Astrocyte (in vitro differentiated cells and primary cell): ENCODE results near the gene DGKB. TPM values are rescaled to one million over a fixed set of nuclear protein-coding genes. Genes with fewer than 3 reads are reported as not detected.

Experiments used
- DNase-seq: peaks from one replicate; pipeline ENCODE4 v3.0.0-alpha.2; 2010; ENCODE audit warnings: low read depth
- FAIRE-seq: peaks from 2 replicates; lab custom pipeline; 2011; peaks lifted over from hg19 to GRCh38; lab: Jason Lieb, UNC
- H2AFZ ChIP-seq: 2 replicates; pipeline ENCODE4 v1.6.0; 2012; ENCODE audit warnings: low read depth, low read length, inconsistent platforms
- H3K27ac ChIP-seq: 2 replicates; pipeline ENCODE4 v1.5.1; 2011; ENCODE audit warnings: low read depth, low read length, inconsistent platforms
- H3K27me3 ChIP-seq: 2 replicates; pipeline ENCODE4 v1.6.0; 2011; ENCODE audit warnings: low read length, inconsistent platforms; ENCODE audit not compliant: insufficient read depth
- H3K36me3 ChIP-seq: 2 replicates; pipeline ENCODE4 v1.5.1; 2011; ENCODE audit warnings: low read length, inconsistent platforms; ENCODE audit not compliant: insufficient read depth
- H3K4me1 ChIP-seq: 2 replicates; pipeline ENCODE4 v1.5.1; 2011; ENCODE audit warnings: low read length, inconsistent platforms; ENCODE audit not compliant: insufficient read depth
- H3K4me2 ChIP-seq: 2 replicates; pipeline ENCODE4 v1.6.0; 2012; ENCODE audit warnings: low read length, inconsistent platforms
- H3K4me3 ChIP-seq: 2 replicates; pipeline ENCODE4 v1.5.1; 2011; ENCODE audit warnings: low read depth, mild to moderate bottlenecking, low read length, inconsistent platforms; ENCODE audit not compliant: insufficient read depth
- H3K79me2 ChIP-seq: 2 replicates; pipeline ENCODE4 v1.6.0; 2012; ENCODE audit warnings: mild to moderate bottlenecking, low read length, inconsistent platforms; ENCODE audit not compliant: insufficient read depth
- H3K9ac ChIP-seq: 2 replicates; pipeline ENCODE4 v1.6.0; 2012; ENCODE audit warnings: mild to moderate bottlenecking, low read length, inconsistent platforms
- H3K9me3 ChIP-seq: 2 replicates; pipeline ENCODE4 v1.5.1; 2012; ENCODE audit warnings: low read depth, mild to moderate bottlenecking, low read length, inconsistent platforms; ENCODE audit not compliant: insufficient read depth
- H4K20me1 ChIP-seq: 2 replicates; pipeline ENCODE4 v1.6.0; 2012; ENCODE audit warnings: low read length, inconsistent platforms; ENCODE audit not compliant: insufficient read depth
- H3K27ac Mint-ChIP-seq: one replicate; pipeline ENCODE4 v1.8.0; 2021; ENCODE audit warnings: mild to moderate bottlenecking, mixed read lengths; ENCODE audit not compliant: unreplicated experiment
- H3K27me3 Mint-ChIP-seq: one replicate; pipeline ENCODE4 v1.8.0; 2021; ENCODE audit warnings: low read depth, mixed read lengths; ENCODE audit not compliant: unreplicated experiment
- H3K36me3 Mint-ChIP-seq: one replicate; pipeline ENCODE4 v1.8.0; 2021; ENCODE audit warnings: low read depth, mixed read lengths; ENCODE audit not compliant: unreplicated experiment
- H3K4me1 Mint-ChIP-seq: one replicate; pipeline ENCODE4 v1.8.0; 2021; ENCODE audit warnings: low read depth, mixed read lengths; ENCODE audit not compliant: unreplicated experiment
- H3K4me3 Mint-ChIP-seq: one replicate; pipeline ENCODE4 v1.8.0; 2021; ENCODE audit warnings: mild to moderate bottlenecking, moderate library complexity, mixed read lengths; ENCODE audit not compliant: unreplicated experiment
- H3K9me3 Mint-ChIP-seq: one replicate; pipeline ENCODE4 v1.8.0; 2021; ENCODE audit warnings: mild to moderate bottlenecking, mixed read lengths; ENCODE audit not compliant: unreplicated experiment
- CTCF ChIP-seq: IDR thresholded peaks from 2 replicates; pipeline ENCODE4 v1.5.1; 2011; ENCODE audit warnings: low read depth, mild to moderate bottlenecking, inconsistent platforms, low read length, moderate library complexity; ENCODE audit not compliant: insufficient read depth
- EZH2 ChIP-seq: IDR thresholded peaks from 2 replicates; pipeline ENCODE4 v1.6.1; 2012; ENCODE audit warnings: mild to moderate bottlenecking, low read length, inconsistent platforms; ENCODE audit not compliant: insufficient read depth
- total RNA-seq: library from RNA; stranded (reverse); gene quantifications from 2 replicates; pipeline ENCODE4 v1.2.1, GENCODE V29; 2021

DGKB gene
- total RNA-seq, 1 donor from 2014 or later: 0.39 TPM

DNA sequence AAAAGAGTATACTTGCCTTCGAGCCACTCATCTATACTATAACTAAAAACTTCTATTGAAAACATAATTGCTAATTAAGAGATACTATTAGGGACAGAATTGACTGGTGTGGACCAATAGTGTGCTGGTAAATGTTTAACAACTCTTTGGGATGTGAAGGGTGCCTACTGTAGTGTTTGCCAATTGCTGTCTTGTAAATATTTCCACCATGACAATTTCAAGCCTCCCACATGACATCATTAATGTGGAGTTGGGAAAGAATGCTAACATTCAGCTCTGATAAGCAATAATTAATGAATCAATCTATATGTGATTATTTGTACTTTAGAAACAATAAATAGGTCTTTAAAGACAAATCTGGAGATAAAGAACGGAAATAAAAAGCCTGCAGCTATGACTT is 136.8 kb downstream of the DGKB start:
- TF ChIP-seq EZH2: no peak
- TF ChIP-seq CTCF: no peak
- Histone ChIP-seq H3K9ac (no peak overlapping the region), H3K27ac (no peak overlapping the region), H3K36me3 (no peaks in the 10 kb centered on the region), H3K4me2 (no peak overlapping the region), H4K20me1 (no peaks in the 10 kb centered on the region), H3K27me3 (no peaks in the 10 kb centered on the region), H3K9me3 (no peaks in the 10 kb centered on the region), H2AFZ (no peak overlapping the region), H3K4me1 (peaks cover 10% of the 10 kb centered on the region), H3K4me3 (no peak overlapping the region), H3K79me2 (no peaks in the 10 kb centered on the region)
- H3K4me1 Mint-ChIP-seq: peaks cover 16% of the 10 kb centered on the region
- H3K4me3 Mint-ChIP-seq: no peak overlapping the region
- DNase-seq (no peak), FAIRE-seq (no peak)
- no peaks in the 10 kb centered on the region for H3K9me3 Mint-ChIP-seq
- H3K27me3 Mint-ChIP-seq: no peaks in the 10 kb centered on the region
- H3K36me3 Mint-ChIP-seq: no peaks in the 10 kb centered on the region
- H3K27ac Mint-ChIP-seq: no peak overlapping the region

GRCh38 chr7:14762561-14762960 is 140.0 kb downstream of the DGKB start:
- Histone ChIP-seq H3K9me3 (no peaks in the 10 kb centered on the region), H3K4me3 (no peak overlapping the region), H3K27me3 (no peaks in the 10 kb centered on the region), H4K20me1 (no peaks in the 10 kb centered on the region), H3K4me2 (no peak overlapping the region), H3K36me3 (no peaks in the 10 kb centered on the region), H3K9ac (no peak overlapping the region), H2AFZ (no peak overlapping the region), H3K4me1 (peaks cover 10% of the 10 kb centered on the region), H3K79me2 (no peaks in the 10 kb centered on the region), H3K27ac (no peak overlapping the region)
- H3K9me3 Mint-ChIP-seq: no peaks in the 10 kb centered on the region
- FAIRE-seq: no peak
- no peak for DNase-seq
- TF ChIP-seq EZH2 (no peak), CTCF (no peak)
- H3K4me1 Mint-ChIP-seq: peaks cover 13% of the 10 kb centered on the region
- H3K36me3 Mint-ChIP-seq: no peaks in the 10 kb centered on the region
- H3K4me3 Mint-ChIP-seq: no peak overlapping the region
- no peaks in the 10 kb centered on the region for H3K27me3 Mint-ChIP-seq
- H3K27ac Mint-ChIP-seq: no peak overlapping the region

- H3K4me1 ChIP-seq: peaks cover 10% of the 10 kb centered on the region
Measured at GRCh38 chr7:14761510-14762296, 140.8 kb downstream of the DGKB start.

More at GRCh38 chr7:14761510-14762296, 140.8 kb downstream of the DGKB start:
- peak; percentile 79 for DNase-seq
- no peak for TF ChIP-seq CTCF
- TF ChIP-seq EZH2: no peak
- Histone ChIP-seq H3K4me3 (no peak overlapping the region), H3K4me2 (no peak overlapping the region), H3K9ac (no peak overlapping the region), H3K36me3 (no peaks in the 10 kb centered on the region), H2AFZ (peak overlapping the region; percentile 44), H3K27me3 (no peaks in the 10 kb centered on the region), H3K79me2 (no peaks in the 10 kb centered on the region), H3K9me3 (no peaks in the 10 kb centered on the region), H3K27ac (no peak overlapping the region), H4K20me1 (no peaks in the 10 kb centered on the region)
- Mint-ChIP-seq H3K4me1 (peaks cover 11% of the 10 kb centered on the region), H3K4me3 (no peak overlapping the region), H3K27ac (peak overlapping the region; percentile 60), H3K9me3 (no peaks in the 10 kb centered on the region), H3K27me3 (no peaks in the 10 kb centered on the region), H3K36me3 (no peaks in the 10 kb centered on the region)
- FAIRE-seq: no peak
